Muscle layer of colon (tissue), 2 donors: ENCODE measurements around the gene FGD5.

Experiments used
- H3K27ac ChIP-seq: one replicate; pipeline ENCODE4 v1.7.0; 2013; ENCODE audit warnings: low read depth, mild to moderate bottlenecking, low read length, moderate library complexity
- H3K27me3 ChIP-seq, 2 donors: one replicate each; pipeline ENCODE4 v1.7.0; 2013; ENCODE audit warnings: low read length in 2 of 2, mild to moderate bottlenecking in 2 of 2; ENCODE audit not compliant: insufficient read depth in 2 of 2, control insufficient read depth in 1 of 2
- H3K36me3 ChIP-seq: one replicate; pipeline ENCODE4 v1.7.0; 2013; ENCODE audit warnings: mild to moderate bottlenecking, low read length; ENCODE audit not compliant: insufficient read depth
- H3K4me1 ChIP-seq: one replicate; pipeline ENCODE4 v1.7.0; 2013; ENCODE audit warnings: mild to moderate bottlenecking, low read length; ENCODE audit not compliant: insufficient read depth
- H3K4me3 ChIP-seq, 2 donors: one replicate each; pipeline ENCODE4 v1.7.0; 2013; ENCODE audit warnings: low read length in 2 of 2, low read depth in 1 of 2, mild to moderate bottlenecking in 1 of 2, moderate library complexity in 1 of 2
- H3K9ac ChIP-seq: one replicate; pipeline ENCODE4 v1.7.0; 2013; ENCODE audit warnings: low read length
- H3K9me3 ChIP-seq: one replicate; pipeline ENCODE4 v1.7.0; 2013; ENCODE audit warnings: mild to moderate bottlenecking, low read length
- donor health status: abdominal sarcoma.
- donor health status: Adenocarcinoma of cecum.

Gene FGD5

DNA sequence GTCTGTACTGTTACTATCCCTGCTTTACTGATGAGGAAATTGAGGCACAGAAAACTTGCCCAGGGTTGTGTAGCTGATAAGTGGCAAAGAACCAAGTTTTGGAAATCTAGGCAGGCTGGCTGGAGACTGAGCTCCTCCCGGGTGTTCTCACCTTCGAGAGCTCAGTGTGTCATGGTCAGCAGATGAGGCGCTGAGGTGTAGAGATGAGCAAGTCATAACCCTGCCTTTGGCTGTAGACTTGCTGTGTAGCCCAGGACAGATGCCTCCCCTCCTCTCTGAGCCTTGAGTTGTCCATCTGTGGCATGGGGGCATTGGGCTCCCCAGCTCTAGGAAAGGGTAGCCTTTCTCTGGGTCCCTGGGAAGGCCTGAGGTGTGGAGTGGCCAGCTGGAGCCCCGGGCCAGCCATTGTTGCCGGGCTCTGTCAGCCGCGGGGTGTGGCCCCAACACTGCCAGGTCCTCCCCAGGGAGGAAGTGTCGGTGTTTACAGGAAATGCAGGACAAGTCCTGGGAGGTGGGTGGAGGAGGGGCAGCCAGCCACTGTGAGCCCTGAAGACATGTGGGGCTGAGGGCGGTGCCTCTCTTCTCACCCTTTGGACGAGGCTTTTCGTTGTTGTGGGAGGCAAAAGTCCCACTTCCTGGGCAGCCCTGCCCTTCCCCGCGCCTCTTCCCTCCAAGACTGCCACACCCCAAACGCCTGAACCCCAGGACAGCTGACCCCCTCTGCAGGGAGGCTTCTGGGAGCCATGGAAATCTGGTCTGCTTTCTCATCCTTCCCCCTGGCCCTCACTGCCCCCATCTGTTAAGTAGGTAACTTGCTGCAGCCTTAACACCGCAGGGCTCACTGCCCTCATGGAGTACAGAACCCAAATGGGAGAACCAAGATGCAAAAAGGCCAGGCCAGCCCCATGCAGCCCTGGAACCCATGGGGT lies 29.1 kb downstream of the FGD5 start:
- H3K27ac ChIP-seq = no peak overlapping the region
- no peak overlapping the region for H3K9ac ChIP-seq
- H3K36me3 ChIP-seq = no peaks in the 10 kb centered on the region
- H3K4me1 ChIP-seq = peaks cover 10% of the 10 kb centered on the region
- H3K4me3 ChIP-seq = no peak overlapping the region
- H3K27me3 ChIP-seq = no peaks in the 10 kb centered on the region
- no peaks in the 10 kb centered on the region for H3K9me3 ChIP-seq

GRCh38 chr3:14848906-14849305 lies 30.1 kb downstream of the FGD5 start:
- H3K4me1 ChIP-seq = peaks cover 10% of the 10 kb centered on the region
- H3K27me3 ChIP-seq = no peaks in the 10 kb centered on the region
- H3K9ac ChIP-seq = no peak overlapping the region
- no peaks in the 10 kb centered on the region for H3K9me3 ChIP-seq
- H3K36me3 ChIP-seq = no peaks in the 10 kb centered on the region
- H3K4me3 ChIP-seq = no peak overlapping the region
- no peak overlapping the region for H3K27ac ChIP-seq

DNA sequence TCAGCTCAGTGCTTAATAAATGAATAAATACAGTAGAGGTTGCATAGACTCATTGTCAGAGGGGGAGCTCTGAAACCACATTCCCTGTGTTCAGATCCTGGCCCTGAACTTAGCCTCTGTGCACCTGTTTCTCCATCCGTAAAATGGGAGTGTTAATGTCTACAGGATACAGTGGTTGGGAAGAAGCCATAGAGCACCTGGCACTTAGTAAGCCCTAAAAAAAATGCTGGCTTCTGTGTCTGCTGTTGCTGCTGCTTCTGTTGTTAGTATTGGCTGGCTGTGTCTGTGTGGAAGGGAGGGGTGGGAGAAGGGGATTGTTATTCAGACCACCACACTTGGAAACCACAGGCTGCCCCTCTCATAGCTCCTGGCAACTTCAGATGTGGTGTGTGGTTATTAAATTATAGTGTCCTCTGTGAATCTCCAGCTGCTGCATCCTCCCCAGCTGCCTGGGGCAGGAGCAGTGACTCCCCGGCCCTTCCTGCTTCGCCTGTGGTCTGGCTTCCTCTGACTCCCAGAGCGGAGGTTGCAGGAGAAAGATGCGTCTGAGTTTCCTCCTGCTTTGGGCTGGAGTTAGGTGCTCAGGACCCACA lies 31.0 kb downstream of the FGD5 start:
- H3K4me3 ChIP-seq = no peak overlapping the region
- H3K9ac ChIP-seq = no peak overlapping the region
- no peak overlapping the region for H3K27ac ChIP-seq

GRCh38 chr3:14852058-14852594 lies 33.4 kb downstream of the FGD5 start:
- H3K9ac ChIP-seq = no peak overlapping the region
- H3K4me1 ChIP-seq = peaks cover 10% of the 10 kb centered on the region
- no peaks in the 10 kb centered on the region for H3K36me3 ChIP-seq
- no peak overlapping the region for H3K27ac ChIP-seq
- H3K4me3 ChIP-seq = no peak overlapping the region
- H3K27me3 ChIP-seq = no peaks in the 10 kb centered on the region
- no peaks in the 10 kb centered on the region for H3K9me3 ChIP-seq

More for the DNA sequence above, 31.0 kb downstream of the FGD5 start:
- Histone ChIP-seq H3K4me1 (peaks cover 10% of the 10 kb centered on the region), H3K27me3 (no peaks in the 10 kb centered on the region), H3K36me3 (no peaks in the 10 kb centered on the region), H3K9me3 (no peaks in the 10 kb centered on the region)

GRCh38 chr3:14852717-14853116 lies 34.0 kb downstream of the FGD5 start:
- Histone ChIP-seq H3K4me3 (no peak overlapping the region), H3K27me3 (no peaks in the 10 kb centered on the region), H3K4me1 (peaks cover 4% of the 10 kb centered on the region), H3K36me3 (no peaks in the 10 kb centered on the region), H3K9me3 (no peaks in the 10 kb centered on the region), H3K27ac (no peak overlapping the region), H3K9ac (no peak overlapping the region)

DNA sequence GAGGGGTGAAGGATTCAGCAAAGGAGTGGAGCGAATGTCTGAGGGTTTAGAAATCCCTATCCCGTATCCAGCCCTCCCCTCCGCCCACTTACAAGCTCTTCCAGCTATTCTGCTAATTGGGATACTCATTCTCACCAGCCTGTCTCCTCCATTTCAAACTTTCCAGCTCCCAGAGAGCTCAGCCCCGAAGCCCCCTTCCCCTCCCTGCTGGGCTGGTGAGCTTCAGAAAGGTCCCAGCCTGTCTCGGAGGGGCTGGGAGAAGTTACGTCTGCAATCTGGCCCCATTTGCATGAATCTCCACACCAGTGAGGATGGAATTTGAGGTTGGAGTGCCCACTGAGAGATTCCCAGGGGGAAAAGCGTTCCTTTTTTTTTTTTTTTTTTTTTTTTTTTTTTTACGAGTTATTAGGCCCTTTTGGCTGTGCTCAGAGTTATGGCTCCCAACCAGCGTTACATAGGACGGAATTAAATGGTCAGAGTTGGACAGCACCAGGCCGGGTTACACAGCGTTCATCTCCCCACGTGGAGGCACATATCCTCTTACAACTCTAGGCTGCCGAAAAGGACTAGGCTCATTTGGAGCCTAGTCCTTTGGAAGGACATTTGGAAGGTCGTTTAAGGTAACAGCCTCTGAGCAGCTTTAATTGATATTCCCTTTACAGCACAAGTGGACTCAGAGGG lies 34.6 kb downstream of the FGD5 start:
- no peaks in the 10 kb centered on the region for H3K9me3 ChIP-seq
- H3K27ac ChIP-seq = no peak overlapping the region
- H3K27me3 ChIP-seq = no peaks in the 10 kb centered on the region
- peaks cover 4% of the 10 kb centered on the region for H3K4me1 ChIP-seq
- no peak overlapping the region for H3K9ac ChIP-seq
- H3K4me3 ChIP-seq = no peak overlapping the region
- no peaks in the 10 kb centered on the region for H3K36me3 ChIP-seq

DNA sequence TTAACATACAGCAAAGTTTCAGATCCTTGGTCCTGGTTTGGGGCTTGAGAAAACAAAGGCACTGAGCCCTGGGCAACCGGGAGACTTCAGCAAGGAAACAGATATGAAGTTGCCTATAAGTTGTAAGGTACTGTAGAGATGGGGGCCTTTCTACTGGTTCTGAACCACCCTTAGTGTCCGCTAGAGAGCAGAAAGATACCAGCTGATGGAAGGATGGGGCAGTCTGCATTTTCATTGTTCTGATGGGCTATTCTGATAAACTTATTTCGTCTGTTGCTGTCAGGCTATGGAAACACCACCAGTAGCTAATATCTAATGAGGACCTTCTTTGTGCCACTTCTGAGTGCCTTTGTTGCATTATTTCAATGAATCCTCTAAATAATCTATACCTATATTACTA lies 38.7 kb downstream of the FGD5 start:
- Histone ChIP-seq H3K9ac (no peak overlapping the region), H3K27ac (no peak overlapping the region), H3K4me3 (no peak overlapping the region), H3K36me3 (no peaks in the 10 kb centered on the region), H3K9me3 (no peaks in the 10 kb centered on the region), H3K27me3 (no peaks in the 10 kb centered on the region), H3K4me1 (no peaks in the 10 kb centered on the region)

- Histone ChIP-seq H3K9ac (no peak overlapping the region), H3K4me3 (no peak overlapping the region), H3K36me3 (no peaks in the 10 kb centered on the region), H3K27me3 (no peaks in the 10 kb centered on the region), H3K27ac (no peak overlapping the region), H3K4me1 (peaks cover 4% of the 10 kb centered on the region), H3K9me3 (no peaks in the 10 kb centered on the region)
These were observed 39.3 kb downstream of the FGD5 start for GRCh38 chr3:14858105-14858504.

- no peak overlapping the region for H3K27ac ChIP-seq
- peaks cover 6% of the 10 kb centered on the region for H3K4me1 ChIP-seq
- H3K27me3 ChIP-seq = no peaks in the 10 kb centered on the region
- no peaks in the 10 kb centered on the region for H3K9me3 ChIP-seq
- H3K36me3 ChIP-seq = no peaks in the 10 kb centered on the region
- no peak overlapping the region for H3K9ac ChIP-seq
- H3K4me3 ChIP-seq = no peak overlapping the region
These were observed 41.1 kb downstream of the FGD5 start for GRCh38 chr3:14859880-14860279.

DNA sequence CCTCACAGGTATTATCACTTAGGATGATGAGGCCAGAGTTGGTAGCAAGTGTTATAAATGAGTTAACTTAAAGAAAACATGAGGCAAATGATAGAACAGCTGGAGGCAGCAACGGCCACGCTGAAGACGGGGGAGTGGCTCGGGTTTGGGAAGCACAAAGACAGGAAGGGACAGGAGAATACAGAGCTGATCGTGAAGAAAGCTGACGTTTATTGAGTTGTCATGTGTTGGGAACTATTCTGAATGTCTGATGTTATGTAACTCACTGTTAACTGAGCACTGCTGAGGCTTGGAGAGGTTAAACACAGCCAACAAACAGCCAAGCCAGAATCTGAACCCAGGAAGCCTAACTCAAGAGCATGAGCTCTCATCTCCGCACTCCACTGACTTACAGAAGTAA lies 42.3 kb downstream of the FGD5 start:
- no peak overlapping the region for H3K27ac ChIP-seq

More for the DNA sequence above, 42.3 kb downstream of the FGD5 start:
- no peak overlapping the region for H3K4me3 ChIP-seq
- peaks cover 6% of the 10 kb centered on the region for H3K4me1 ChIP-seq
- H3K36me3 ChIP-seq = peaks cover 7% of the 10 kb centered on the region
- H3K9ac ChIP-seq = no peak overlapping the region
- H3K27me3 ChIP-seq = no peaks in the 10 kb centered on the region
- no peaks in the 10 kb centered on the region for H3K9me3 ChIP-seq
